Panc1 (cell line): ENCODE measurements around the gene TMEM165. TPM values are rescaled to one million over a fixed set of nuclear protein-coding genes. Genes with fewer than 3 reads are reported as not detected.
A peak's percentile ranks its signal among the peaks of the same experiment; 100 is the strongest.

ENCODE experiments used
- ATAC-seq: fragments of 200-7000 bp; cut with Tn5 transposase; 2 replicates; pipeline ENCODE4 v1.9.1; 2020; ENCODE audit warnings: mild to moderate bottlenecking, moderate library complexity
- BruUV-seq: library from RNA; stranded (reverse); fragments of 400-500 nt; replicated peaks from 2 replicates; lab custom pipeline; 2021; lab: Mats Ljungman, UMichigan
- CTCF ChIA-PET: fragments of 300-600 bp; sonication (Branson Sonifier 250); formaldehyde crosslinking; loops from one replicate; lab custom pipeline; 2022; ENCODE audit warnings: antibody characterized with exemption; lab: Charles Lee
- POLR2A ChIA-PET: fragments of 300-600 bp; sonication (Branson Sonifier 250); formaldehyde crosslinking; loops from one replicate; lab custom pipeline; 2022; ENCODE audit warnings: antibody characterized with exemption; lab: Charles Lee
- DNase-seq: peaks from one replicate; pipeline ENCODE4 v3.0.0-alpha.2; 2010; ENCODE audit warnings: low read depth, low spot score
- H3K27ac ChIP-seq: 2 replicates; pipeline ENCODE4 v1.5.1; 2011; ENCODE audit warnings: mild to moderate bottlenecking, low read length, inconsistent platforms
- H3K27me3 ChIP-seq: fragments of 200-500 bp; sonication (Bioruptor generic); 2 replicates; pipeline ENCODE4 v1.6.0; 2014; ENCODE audit warnings: low read length, inconsistent platforms; ENCODE audit not compliant: control insufficient read depth, insufficient read depth
- H3K36me3 ChIP-seq: fragments of 200-500 bp; sonication (Bioruptor generic); 2 replicates; pipeline ENCODE4 v1.5.1; 2014; ENCODE audit warnings: inconsistent platforms, mild to moderate bottlenecking, low read length, moderate library complexity; ENCODE audit not compliant: control insufficient read depth, insufficient read depth
- H3K4me1 ChIP-seq: 2 replicates; pipeline ENCODE4 v1.5.1; 2011; ENCODE audit warnings: inconsistent platforms, mild to moderate bottlenecking, low read length, moderate library complexity; ENCODE audit not compliant: control insufficient read depth, insufficient read depth
- H3K4me3 ChIP-seq, 2 experiments: 2 replicates each; pipeline ENCODE4 v1.5.1; 2011 to 2012; ENCODE audit warnings: low read depth in 2 of 2, low read length in 2 of 2, mild to moderate bottlenecking in 2 of 2, inconsistent platforms in 1 of 2, moderate library complexity in 1 of 2
- H3K9me3 ChIP-seq: fragments of 200-500 bp; sonication (Bioruptor generic); 2 replicates; pipeline ENCODE4 v1.5.1; 2014; ENCODE audit warnings: low read depth, mild to moderate bottlenecking, inconsistent platforms, low read length, moderate library complexity; ENCODE audit not compliant: control insufficient read depth, insufficient read depth
- POLR2AphosphoS5 ChIP-seq: IDR thresholded peaks from 2 replicates; pipeline ENCODE4 v1.6.1; 2012; ENCODE audit warnings: mild to moderate bottlenecking, low read depth, low read length, moderate library complexity
- SIN3A ChIP-seq: IDR thresholded peaks from 2 replicates; pipeline ENCODE4 v1.6.1; 2012; ENCODE audit warnings: low read depth, mild to moderate bottlenecking, low read length, moderate library complexity, borderline replicate concordance; ENCODE audit not compliant: insufficient read depth
- TCF7L2 ChIP-seq: IDR thresholded peaks from 2 replicates; pipeline ENCODE4 v1.6.1; 2011; ENCODE audit warnings: mild to moderate bottlenecking, low read depth, low read length, inconsistent platforms
- in situ Hi-C: cut with HindIII; loops from 2 replicates; pipeline ENCODE4 v1.10.0; 2016; ENCODE audit warnings: low sequenced_read_pairs, low pct_unique_long_range_greater_than_20kb
- intact Hi-C: fragments of 100-400 bp; cut with micrococcal nuclease; formaldehyde crosslinking; loops from one replicate; pipeline ENCODE4 v1.10.0; 2022; ENCODE audit not compliant: unreplicated experiment
- total RNA-seq: library from RNA; stranded (reverse); gene quantifications from one replicate; pipeline ENCODE4 v1.2.1, GENCODE V29; 2021; ENCODE audit not compliant: unreplicated experiment
- TF ChIP-seq, protein P1 (sequence below), 2 experiments: IDR thresholded peaks; 2 replicates each; pipeline ENCODE4 v1.6.1; 2011 to 2012; ENCODE audit warnings: low read depth in 2 of 2, control low read depth in 1 of 2, low read length in 1 of 2, mild to moderate bottlenecking in 1 of 2, moderate library complexity in 1 of 2; ENCODE audit not compliant: insufficient read depth in 1 of 2
- TF ChIP-seq, protein P2 (sequence below): fragments of 450-650 bp; IDR thresholded peaks from 2 replicates; pipeline ENCODE4 v1.5.1; 2017; ENCODE audit warnings: mild to moderate bottlenecking

TMEM165 gene
- total RNA-seq, 1 experiment from 2014 or later: 54.6 TPM

DNA sequence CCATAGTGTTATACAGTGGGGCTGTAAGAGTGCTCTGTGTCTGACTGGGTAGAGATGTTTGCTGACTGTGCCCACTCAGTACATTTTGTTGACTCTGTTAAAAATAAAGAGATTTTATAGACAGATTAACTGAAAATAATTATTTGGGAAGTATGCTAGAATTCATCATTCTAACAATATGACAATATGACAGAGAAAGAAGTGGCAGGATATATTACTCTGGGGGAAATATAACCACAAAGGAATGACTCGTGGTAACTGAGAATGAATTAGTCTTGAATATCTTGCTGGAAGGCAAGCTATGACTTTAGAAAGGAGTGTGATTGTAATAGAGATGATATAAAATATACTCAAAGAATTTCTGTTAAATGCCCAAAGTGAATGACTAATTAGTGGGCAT, 46.8 kb downstream of the TMEM165 start:
- DNase-seq (no peak), ATAC-seq (no peak)
- Histone ChIP-seq H3K27me3 (no peaks in the 10 kb centered on the region), H3K4me3 (no peak overlapping the region), H3K27ac (no peak overlapping the region), H3K36me3 (peaks cover 13% of the 10 kb centered on the region), H3K4me1 (no peaks in the 10 kb centered on the region), H3K9me3 (no peaks in the 10 kb centered on the region)
- intact Hi-C loops: loop anchor here (10.0 kb wide), 2 partner anchors 112 to 292 kb away; no protein-coding TSS in a partner anchor
- CTCF ChIA-PET: no interaction called here
- in situ Hi-C loops: no loop called here
- TF ChIP-seq TCF7L2 (no peak), SIN3A (no peak), POLR2AphosphoS5 (no peak)
- TF ChIP-seq, protein P1, sequence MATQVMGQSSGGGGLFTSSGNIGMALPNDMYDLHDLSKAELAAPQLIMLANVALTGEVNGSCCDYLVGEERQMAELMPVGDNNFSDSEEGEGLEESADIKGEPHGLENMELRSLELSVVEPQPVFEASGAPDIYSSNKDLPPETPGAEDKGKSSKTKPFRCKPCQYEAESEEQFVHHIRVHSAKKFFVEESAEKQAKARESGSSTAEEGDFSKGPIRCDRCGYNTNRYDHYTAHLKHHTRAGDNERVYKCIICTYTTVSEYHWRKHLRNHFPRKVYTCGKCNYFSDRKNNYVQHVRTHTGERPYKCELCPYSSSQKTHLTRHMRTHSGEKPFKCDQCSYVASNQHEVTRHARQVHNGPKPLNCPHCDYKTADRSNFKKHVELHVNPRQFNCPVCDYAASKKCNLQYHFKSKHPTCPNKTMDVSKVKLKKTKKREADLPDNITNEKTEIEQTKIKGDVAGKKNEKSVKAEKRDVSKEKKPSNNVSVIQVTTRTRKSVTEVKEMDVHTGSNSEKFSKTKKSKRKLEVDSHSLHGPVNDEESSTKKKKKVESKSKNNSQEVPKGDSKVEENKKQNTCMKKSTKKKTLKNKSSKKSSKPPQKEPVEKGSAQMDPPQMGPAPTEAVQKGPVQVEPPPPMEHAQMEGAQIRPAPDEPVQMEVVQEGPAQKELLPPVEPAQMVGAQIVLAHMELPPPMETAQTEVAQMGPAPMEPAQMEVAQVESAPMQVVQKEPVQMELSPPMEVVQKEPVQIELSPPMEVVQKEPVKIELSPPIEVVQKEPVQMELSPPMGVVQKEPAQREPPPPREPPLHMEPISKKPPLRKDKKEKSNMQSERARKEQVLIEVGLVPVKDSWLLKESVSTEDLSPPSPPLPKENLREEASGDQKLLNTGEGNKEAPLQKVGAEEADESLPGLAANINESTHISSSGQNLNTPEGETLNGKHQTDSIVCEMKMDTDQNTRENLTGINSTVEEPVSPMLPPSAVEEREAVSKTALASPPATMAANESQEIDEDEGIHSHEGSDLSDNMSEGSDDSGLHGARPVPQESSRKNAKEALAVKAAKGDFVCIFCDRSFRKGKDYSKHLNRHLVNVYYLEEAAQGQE (IDR thresholded peaks at IDR 0.05; ENCODE audit: insufficient read depth in 1 of 2, low read depth in 2 of 2, low read length in 1 of 2): no peak
- TF ChIP-seq, protein P2, sequence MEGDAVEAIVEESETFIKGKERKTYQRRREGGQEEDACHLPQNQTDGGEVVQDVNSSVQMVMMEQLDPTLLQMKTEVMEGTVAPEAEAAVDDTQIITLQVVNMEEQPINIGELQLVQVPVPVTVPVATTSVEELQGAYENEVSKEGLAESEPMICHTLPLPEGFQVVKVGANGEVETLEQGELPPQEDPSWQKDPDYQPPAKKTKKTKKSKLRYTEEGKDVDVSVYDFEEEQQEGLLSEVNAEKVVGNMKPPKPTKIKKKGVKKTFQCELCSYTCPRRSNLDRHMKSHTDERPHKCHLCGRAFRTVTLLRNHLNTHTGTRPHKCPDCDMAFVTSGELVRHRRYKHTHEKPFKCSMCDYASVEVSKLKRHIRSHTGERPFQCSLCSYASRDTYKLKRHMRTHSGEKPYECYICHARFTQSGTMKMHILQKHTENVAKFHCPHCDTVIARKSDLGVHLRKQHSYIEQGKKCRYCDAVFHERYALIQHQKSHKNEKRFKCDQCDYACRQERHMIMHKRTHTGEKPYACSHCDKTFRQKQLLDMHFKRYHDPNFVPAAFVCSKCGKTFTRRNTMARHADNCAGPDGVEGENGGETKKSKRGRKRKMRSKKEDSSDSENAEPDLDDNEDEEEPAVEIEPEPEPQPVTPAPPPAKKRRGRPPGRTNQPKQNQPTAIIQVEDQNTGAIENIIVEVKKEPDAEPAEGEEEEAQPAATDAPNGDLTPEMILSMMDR: no peak
- POLR2A ChIA-PET: no interaction called here
- BruUV-seq: no TSS peak

DNA sequence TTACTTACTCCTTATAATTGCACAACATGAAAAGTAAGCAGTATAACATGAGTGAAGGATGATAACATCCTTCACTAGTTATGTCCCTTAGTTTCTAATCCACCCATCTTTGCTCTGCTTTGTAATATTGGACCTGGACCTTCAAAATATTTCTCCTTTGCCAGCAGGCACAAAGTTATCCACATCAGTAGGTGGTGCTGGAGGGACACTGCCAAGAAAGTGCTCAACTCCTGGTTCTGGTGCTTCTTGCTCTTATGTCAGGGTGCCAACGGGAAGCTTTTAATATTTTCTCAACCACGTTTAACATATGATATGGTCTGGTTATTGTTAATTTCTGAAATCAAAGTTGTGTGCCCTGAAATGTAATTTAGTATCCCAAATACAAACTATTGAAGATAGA, 49.1 kb downstream of the TMEM165 start:
- Histone ChIP-seq H3K9me3 (no peaks in the 10 kb centered on the region), H3K27ac (no peak overlapping the region), H3K27me3 (no peaks in the 10 kb centered on the region), H3K4me1 (no peaks in the 10 kb centered on the region), H3K36me3 (peaks cover 23% of the 10 kb centered on the region), H3K4me3 (no peak overlapping the region)
- ChIA-PET CTCF (interaction anchor here (0.9 kb wide), 1 partner anchor 110 kb away, joined by 3 read pairs; no protein-coding TSS in a partner anchor), POLR2A (no interaction called here)
- TF ChIP-seq, protein P2: peak; percentile 66
- no peak for TF ChIP-seq POLR2AphosphoS5
- BruUV-seq: no TSS peak
- ATAC-seq (peak; percentile 51; the same call in 1 of the 2 replicates), DNase-seq (no peak)
- in situ Hi-C loops (no loop called here), intact Hi-C loops (loop anchor here (10.0 kb wide), 2 partner anchors 110 to 290 kb away; no protein-coding TSS in a partner anchor)
